GM21529 (cell line): ENCODE measurements around the gene ATE1.
"Not testable (repeated sequence)": the region's sequence is repeated elsewhere in the genome, so short reads cannot be mapped to it uniquely, and the experiment has no call there.

Experiments
- ATAC-seq: cut with Tn5 transposase; IDR thresholded peaks from one replicate; pipeline ENCODE4 v1.9.1; 2021; ENCODE audit not compliant: unreplicated experiment

The ATE1 gene

DNA sequence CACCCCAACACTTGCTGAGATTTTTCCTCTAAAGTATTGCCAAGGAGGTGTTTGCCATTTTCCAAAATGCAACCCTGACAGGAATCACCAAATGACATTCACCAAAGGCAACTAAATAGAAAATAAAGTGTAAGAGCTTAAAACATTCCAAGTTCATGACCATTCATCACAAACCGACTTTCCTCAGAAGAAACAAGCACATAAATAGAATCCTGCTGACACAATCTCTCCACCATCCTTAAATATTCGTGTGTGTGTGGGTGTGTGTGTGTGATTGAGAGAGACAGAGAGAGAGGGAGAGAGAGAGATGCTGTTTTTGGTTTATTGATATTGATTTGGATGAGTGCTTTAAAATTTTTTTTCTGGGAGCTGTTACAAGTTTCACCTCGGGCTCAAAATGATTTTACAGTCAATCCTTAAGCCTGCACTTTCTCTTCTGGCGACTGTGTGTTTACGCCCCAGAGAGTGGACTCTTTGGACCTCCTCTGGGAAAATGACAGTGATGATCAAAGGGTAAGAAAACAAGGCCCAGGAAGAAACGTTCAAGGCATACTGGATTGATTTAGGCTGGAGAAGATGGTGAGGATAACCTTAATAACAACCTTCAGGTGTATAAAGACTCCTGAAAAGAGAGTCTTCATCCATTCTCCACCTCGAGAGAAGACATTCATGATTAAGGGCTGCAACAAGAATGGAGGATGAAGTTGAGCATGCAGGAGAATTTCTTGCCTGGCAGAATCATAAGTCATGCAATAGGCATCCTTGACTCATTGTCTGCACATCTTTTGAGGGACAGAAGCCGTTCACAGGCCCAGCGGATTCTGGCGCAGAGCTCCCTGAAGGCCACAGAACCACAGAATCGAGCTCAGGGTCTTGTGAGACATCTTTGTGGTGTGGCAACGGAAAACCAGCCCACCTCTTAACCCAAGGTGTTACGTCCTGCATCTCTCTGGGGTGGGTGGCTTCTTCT, 225.2 kb downstream of the ATE1 start:
- ATAC-seq: no peak

- ATAC-seq: no peak
Observed at GRCh38 chr10:121700416-121700815, 227.4 kb downstream of the ATE1 start.

DNA sequence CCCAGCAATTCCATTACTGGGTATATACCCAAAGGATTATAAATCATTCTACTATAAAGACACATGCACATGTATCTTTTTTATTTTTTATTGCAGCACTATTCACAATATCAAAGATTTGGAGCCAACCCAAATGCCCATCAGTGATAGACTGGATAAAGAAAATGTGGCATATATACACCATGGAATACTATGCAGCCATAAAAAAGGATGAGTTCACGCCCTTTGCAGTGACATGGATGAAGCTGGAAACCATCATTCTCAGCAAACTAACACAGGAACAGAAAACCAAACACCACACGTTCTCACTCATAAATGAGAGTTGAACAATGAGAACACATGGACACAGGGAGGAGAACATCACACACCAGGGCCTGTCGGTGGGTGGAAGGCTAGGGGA, 228.1 kb downstream of the ATE1 start:
- not testable (repeated sequence) for ATAC-seq

DNA sequence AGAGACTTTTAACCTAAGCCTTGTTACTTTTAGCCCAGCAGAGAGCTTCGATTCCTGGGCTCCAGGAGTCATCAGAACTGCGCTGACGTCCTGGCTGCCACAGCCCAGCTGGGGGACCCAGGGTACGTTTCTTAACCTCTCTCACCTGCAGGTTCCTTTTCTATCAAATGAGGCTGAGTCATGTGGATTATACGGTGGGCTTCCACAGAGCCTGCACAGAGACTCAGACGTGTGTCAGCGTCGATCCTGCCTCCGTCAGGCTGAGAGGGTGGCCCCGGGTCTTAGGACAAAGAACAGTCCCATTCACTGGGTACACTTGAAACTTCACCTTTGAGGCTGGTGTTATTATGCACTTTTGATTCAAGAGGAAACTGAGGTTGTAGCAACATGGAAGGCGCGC, 228.9 kb downstream of the ATE1 start:
- no peak for ATAC-seq

DNA sequence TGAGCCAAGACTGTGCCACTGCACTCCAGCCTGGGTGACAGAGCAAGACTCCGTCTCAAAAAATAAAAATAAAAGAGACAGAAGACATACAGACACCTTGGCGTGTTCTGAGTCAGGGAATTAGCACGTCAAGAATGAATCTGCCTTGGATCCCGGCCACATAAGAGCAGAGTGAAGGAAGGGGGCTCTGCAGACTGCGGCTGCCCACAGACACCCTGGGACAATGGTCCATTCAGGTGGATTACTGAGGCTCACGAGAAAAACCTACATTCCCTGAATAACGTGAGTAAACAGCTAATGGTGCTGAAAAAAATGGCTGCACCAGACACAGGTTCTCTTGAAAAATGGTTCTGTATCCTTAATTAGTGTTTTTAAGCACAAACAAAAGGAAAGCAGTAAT, 229.5 kb downstream of the ATE1 start:
- ATAC-seq: no peak

- no peak for ATAC-seq
Observed at GRCh38 chr10:121696854-121697253, 231.0 kb downstream of the ATE1 start.

DNA sequence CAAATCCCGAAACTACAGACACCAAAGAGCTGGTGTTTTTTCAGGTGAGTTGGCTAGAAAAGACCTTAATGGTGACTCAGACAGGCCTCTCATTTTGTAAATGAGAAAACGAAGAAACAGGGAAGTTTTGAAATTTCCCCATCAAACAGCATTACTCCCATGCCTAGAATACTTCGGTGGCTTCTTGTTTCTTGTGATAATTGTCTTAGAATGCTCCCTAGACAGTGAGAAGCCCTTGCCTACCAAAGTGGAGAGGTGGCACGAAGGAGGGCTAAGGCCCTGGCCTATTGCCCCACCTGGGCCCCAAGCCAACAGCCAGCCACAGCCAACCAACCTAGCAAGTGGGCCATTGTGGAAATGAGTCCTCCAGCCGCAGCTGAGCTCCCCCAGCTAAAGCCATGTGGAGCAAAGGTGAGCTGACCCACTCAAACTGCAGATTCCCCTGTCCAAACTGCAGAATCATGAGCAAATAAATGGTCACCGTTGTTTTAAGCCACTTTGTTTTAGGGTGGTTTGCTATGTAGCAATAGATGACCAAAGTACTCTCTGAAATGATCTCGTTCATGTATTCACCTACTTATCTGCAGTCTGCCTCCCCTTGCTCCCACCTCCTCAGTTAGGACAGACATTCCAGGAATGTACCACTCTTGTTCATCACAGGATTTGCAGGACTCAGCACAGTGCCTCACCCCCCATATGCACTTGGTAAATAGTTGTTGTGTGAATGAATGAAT, 231.9 kb downstream of the ATE1 start:
- ATAC-seq: no peak

- no peak for ATAC-seq
Observed at GRCh38 chr10:121694966-121695643, 232.7 kb downstream of the ATE1 start.

DNA sequence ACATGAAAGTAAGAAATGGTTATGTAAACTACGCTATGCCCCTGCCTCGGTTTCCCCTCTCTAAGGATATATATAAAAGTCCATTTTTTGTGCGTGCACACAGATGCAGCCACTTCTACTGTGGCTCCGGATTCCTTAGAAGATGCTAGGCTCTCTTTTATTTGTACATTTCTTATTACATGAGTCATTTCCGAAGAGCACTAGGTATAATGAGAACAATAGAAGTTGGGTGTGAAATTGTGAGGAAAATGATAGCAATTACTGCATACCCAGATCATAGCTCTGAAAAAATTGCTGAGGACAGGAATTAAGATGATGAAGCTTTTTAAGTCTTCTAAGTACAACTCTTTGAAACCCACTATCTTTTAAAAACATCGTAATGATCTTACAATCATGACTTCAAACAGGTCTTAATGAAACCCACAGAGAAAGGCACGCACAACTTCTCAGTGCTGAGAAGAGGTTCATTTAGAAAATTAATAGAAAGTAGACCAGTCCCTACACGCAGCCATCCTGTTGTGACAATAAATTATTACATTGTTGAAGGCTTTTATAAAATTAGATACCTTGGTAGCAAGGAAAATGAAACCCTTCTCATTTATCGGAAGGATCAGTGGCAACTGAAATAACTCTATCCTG, 233.4 kb downstream of the ATE1 start:
- ATAC-seq: no peak

GRCh38 chr10:121692626-121693025, 235.2 kb downstream of the ATE1 start:
- no peak for ATAC-seq

- ATAC-seq: no peak
Observed at GRCh38 chr10:121690970-121691369, 236.9 kb downstream of the ATE1 start.
